ENCODE measurements around the gene TBCK.

TBCK gene

GRCh38 chr4:105991726-105992125 lies 324.3 kb downstream of the TBCK start:
- peak overlapping the region; percentile 70 for H3K27ac ChIP-seq
- TF ChIP-seq CTCF (conservative IDR thresholded peaks at IDR 0.05) (no peak), ZFX (IDR thresholded peaks at IDR 0.05) (no peak)
